NCI-H2107 (cell line): ENCODE results near the gene RALGDS.
"Not testable (repeated sequence)": the region's sequence is repeated elsewhere in the genome, so short reads cannot be mapped to it uniquely, and the experiment has no call there.

Source experiments
- DNase-seq: peaks from one replicate; lab custom pipeline; 2025; lab: John Stamatoyannopoulos, UW

The RALGDS gene

DNA sequence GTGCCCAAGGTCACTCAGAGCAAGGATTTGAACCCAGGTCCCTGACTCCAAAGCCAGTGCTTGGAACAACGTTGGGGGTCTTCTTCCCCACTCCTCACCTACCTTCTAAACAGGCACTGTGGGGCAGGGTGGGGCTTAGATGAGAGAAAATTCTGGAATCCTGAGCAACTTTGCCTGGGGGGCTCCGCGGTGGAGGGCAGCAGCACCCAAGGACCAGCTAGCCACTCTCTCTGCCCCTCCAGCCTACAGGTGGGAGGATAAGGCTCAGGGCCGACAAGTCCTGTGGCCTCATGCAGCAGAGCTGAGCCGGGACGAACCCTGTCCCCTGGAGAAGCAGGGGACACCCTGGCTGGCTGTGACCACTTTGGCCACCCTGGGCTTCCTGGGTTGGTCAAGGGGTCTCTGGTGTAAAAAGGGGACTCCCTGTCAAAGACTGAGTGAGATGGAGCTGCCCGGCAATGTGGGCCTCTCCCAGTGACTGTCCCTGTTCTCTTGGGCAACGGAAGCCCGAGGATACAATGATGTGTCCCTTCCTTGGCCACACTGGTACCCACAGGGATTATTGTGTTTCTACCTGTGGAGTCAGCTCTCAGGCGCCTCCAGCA is 32.8 kb downstream of the RALGDS start:
- no peak for DNase-seq

DNA sequence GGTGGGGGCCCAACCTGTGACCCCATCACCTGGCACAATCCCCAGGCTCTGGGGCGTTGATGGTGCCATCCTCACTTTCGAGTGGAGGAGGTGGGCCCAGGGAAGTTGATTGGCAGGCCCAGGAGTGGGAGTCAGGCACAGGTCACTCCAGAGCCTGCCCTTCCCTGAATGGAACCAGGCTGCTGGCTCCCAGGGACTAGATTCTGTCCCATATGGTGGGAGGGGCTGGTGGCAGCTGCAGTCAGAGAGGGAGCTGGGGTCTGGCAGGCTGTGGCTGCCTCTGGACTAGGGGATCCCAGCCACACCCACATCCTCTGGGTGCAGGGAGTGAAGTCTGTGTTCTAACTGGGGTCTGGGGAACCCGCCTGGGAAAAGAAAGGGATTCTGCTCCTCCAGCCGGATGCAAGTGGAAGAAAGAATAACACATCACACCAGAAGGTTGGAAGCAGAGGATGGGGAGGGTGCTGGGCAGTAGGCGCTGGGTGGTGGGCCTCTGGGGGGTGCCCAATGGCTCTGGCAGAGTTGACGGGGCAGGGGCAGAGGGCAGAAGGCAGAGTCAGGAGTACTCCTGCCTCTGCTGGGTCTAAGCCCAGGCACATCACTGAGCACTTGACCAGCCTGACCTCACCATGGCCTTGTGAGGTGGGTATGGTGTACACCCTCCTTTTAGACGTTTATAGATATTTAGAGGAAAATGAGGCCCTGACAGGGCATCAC is 33.5 kb downstream of the RALGDS start:
- no peak for DNase-seq

DNA sequence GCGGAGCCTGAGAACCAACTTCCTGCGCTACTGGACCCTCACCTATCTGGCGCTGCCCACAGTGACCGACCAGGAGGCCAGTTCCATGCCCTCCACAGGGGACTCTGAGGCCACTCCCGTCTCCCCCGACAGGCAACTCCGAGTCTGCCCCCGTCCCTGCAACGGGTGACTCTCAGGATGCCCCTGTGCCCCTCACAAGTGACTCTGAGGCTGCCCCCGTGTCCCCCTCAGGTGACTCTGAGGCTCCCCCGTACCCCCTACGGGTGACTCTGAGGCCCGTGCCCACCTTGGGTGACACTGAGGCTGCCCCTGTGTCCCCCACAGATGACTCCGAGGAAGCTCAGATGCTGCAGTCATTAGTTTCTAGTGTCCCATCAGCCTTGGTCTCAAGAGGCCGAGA is 34.1 kb downstream of the RALGDS start:
- DNase-seq, result no peak

DNA sequence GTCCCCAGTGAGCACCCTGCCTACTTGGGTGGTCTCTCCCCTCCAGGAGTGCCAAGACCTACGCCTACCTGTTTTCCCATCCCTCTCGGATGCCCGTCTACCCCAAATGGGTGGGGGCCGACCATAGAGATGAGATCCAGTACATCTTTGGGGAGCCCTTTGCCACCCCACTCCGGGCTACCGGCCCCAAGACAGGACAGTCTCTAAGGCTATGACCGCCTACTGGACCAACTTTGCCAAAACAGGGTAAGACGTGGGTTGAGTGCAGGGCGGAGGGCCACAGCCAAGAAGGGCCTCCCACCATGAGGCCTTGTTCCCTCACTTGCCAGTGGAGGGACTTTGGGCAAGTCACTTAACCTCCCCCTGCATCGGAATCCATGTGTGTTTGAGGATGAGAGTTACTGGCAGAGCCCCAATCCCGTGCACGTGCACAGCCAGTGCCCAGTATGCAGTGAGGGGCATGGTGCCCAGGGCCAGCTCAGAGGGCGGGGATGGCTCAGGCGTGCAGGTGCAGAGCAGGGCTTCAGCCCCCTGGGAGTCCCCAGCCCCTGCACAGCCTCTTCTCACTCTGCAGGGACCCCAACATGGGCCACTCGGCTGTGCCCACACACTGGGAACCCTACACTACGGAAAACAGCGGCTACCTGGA is 34.7 kb downstream of the RALGDS start:
- not testable (repeated sequence) for DNase-seq

GRCh38 chr9:133083688-133084087 is 37.4 kb downstream of the RALGDS start:
- not testable (repeated sequence) for DNase-seq

DNA sequence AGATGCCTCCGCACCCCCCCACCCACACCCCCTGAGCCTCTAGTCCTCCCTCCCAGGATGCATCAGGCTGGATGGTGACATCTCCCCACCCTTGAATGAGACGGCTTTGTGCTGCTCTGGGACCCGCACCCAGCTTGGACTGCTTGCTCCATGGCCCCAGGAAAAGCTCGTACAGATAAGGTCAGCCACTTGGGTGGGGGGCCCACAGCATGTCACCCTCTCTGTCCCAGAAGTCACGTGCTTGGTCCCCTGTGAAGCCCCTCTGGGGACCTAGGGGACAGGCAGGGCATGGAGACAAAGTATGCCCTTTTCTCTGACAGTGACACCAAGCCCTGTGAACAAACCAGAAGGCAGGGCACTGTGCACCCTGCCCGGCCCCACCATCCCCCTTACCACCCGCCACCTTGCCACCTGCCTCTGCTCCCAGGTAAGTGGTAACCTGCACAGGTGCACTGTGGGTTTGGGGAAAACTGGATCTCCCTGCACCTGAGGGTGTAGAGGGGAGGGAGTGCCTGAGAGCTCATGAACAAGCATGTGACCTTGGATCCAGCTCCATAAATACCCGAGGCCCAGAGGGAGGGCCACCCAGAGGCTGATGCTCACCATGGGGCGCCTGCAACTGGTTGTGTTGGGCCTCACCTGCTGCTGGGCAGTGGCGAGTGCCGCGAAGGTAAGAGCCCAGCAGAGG is 38.9 kb downstream of the RALGDS start:
- peak; percentile 52 for DNase-seq

DNA sequence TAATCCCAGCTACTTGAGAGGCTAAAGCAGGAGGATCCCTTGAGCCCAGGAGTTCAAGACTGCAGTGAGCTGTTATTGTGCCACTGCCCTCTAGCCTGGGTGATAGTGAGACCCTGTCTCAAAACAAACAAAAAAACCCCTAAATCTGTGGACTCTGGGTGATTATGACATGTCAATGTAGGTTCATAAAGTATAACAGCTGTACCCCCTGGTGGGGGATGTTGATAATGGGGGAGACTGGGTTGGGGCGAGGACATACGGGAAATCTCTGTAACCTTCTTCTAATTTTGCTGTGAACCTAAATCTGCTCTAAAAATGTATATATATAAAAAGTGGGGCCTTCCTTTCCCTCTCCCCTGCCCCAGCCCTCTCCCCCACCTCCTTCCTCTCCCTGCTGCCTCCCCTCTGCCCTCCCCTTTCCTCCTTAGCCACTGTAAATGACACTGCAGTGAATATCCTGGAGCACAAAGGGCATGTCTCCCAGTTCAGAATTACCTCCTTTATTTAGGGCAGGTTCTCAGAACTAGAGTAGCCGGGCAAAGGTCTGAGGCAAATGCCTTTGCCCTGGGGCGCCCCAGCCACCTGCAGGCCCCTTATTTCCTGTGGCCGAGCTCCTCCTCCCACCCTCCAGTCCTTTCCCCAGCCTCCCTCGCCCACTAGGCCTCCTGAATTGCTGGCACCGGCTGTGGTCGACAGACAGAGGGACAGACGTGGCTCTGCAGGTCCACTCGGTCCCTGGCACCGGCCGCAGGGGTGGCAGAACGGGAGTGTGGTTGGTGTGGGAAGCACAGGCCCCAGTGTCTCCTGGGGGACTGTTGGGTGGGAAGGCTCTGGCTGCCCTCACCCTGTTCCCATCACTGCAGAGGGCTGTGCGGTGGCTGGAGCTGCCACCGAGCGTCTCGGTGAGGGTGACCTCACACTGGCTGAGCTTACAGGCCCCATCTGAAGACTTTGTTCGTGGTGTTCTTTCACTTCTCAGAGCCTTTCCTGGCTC is 40.0 kb downstream of the RALGDS start:
- DNase-seq, result not testable (repeated sequence)

- DNase-seq, result no peak
Observed at GRCh38 chr9:133080161-133080560, 40.9 kb downstream of the RALGDS start.

DNA sequence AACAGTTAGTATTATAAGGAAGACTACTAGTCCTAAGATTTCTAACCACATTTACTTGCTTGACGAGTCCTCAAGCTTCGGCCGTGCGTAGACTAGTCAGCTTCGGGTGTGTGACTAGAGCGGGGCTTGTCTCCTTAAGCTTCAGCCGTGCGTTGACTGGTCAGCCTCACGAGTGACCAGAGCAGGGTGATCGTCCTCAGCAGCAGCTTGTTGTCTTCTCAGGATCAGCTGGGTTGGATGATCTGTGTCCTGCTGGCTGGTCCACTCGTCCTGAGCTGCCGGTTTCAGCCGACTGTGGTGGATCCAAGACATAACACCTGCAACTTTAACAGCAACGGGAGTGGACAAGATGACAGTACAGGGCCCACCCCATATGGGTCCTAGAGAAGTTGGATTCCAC is 42.6 kb downstream of the RALGDS start:
- DNase-seq, result no peak

- no peak for DNase-seq
Observed at GRCh38 chr9:133076691-133077090, 44.3 kb downstream of the RALGDS start.

DNA sequence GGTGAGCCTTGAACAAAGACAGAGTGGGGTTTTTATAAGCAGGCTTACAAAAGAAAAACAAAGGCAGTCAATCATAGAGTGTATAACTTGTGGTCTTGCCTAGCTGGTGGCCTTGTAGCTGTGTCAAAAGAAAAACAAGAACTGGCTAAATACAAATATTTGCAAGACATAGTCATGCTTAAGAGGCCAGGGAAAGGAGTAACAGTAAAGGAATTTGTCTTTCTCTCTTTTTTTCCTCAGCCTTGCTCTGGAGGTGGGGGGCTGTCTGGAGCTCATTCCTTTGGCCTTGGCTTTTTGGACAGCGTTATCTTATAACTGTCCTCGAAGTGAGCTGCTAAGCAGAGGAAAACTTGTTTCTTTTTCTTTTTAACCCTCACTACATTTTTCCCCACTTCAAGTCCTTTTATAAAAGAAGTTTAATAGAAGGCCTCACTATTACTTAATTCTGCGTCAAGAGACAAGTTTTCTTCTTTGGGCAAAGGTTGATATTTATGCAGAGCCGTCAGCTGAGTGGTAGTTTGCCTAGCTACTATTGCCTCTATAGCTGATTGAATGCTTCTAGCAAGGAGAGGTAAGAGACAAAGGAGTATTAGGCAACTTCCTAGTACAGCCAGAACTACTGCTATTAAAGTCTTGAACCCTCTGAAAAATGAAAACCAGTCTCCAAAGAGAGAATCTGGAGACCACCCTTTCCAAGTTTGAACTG is 45.0 kb downstream of the RALGDS start:
- DNase-seq, result no peak

GRCh38 chr9:133074111-133074651 is 46.9 kb downstream of the RALGDS start:
- DNase-seq, result no peak

DNA sequence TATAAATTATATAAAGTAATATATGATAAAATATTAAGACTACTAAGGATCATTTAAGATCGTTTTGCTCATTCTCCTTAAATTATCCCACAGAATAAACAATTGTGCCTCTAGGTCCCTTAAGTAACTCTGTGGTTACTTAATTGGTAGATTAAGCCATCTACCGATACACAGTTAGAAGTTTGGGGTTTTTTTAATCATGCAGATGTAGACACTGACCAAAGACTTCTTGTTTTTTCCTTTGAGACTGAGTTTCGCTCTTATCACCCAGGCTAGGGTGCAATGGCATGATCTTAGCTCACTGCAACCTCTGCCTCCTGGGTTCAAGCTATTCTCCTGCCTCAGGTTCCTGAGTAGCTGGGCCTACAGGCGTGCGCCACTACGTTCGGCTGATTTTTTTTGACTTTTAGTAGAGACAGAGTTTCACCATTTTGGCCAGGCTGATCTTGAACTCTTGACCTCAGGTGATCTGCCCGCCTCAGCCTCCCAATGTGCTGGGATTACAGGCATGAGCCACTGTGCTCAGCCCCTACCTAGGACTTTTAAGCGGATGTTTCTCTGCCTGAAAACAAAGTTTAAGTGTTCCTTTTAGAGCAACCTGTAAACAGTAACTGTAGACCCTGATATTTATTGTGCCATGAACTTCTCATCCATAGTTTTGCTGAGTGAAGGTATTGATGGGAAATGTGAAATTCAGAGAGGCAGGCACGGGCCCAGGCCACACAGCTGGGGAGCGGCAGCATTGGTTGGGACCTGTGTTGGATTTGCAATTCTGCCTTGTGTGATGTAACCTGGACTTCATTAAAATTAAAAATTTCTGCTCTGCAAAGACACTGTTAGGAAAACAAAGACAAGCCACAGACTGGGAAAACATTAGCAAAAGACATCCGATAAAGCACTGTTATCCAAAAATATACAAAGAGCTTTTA is 47.7 kb downstream of the RALGDS start:
- no peak for DNase-seq

GRCh38 chr9:133072210-133072609 is 48.8 kb downstream of the RALGDS start:
- DNase-seq, result not testable (repeated sequence)

GRCh38 chr9:133071484-133072150 is 49.4 kb downstream of the RALGDS start:
- DNase-seq, result no peak

- not testable (repeated sequence) for DNase-seq
Observed at GRCh38 chr9:133070985-133071384, 50.1 kb downstream of the RALGDS start.

DNA sequence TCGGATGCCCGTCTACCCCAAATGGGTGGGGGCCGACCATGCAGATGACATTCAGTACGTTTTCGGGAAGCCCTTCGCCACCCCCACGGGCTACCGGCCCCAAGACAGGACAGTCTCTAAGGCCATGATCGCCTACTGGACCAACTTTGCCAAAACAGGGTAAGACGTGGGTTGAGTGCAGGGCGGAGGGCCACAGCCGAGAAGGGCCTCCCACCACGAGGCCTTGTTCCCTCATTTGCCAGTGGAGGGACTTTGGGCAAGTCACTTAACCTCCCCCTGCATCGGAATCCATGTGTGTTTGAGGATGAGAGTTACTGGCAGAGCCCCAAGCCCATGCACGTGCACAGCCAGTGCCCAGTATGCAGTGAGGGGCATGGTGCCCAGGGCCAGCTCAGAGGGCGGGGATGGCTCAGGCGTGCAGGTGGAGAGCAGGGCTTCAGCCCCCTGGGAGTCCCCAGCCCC is 50.5 kb downstream of the RALGDS start:
- DNase-seq, result not testable (repeated sequence)

- DNase-seq, result not testable (repeated sequence)
Observed at GRCh38 chr9:133068431-133068830, 52.6 kb downstream of the RALGDS start.

DNA sequence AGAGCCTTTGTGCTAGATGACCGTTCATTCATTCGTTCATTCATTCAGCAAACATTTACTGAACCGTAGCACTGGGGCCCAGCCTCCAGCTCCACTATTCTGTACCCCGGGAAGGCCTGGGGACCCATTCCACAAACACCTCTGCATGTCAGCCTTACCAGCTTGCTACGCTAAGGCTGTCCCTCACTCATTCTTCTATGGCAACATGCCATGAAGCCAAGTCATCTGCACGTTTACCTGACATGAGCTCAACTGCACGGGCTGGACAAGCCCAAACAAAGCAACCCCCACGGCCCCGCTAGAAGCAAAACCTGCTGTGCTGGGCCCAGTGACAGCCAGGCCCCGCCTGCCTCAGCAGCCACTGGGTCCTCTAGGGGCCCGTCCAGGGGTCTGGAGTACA is 53.2 kb downstream of the RALGDS start:
- DNase-seq, result no peak
